ENCODE measurements around the gene LDAF1. TPM values are rescaled to one million over a fixed set of nuclear protein-coding genes. Genes with fewer than 3 reads are reported as not detected.

The LDAF1 gene
- total RNA-seq, 1 experiment from 2014 or later: 18.7 TPM

GRCh38 chr16:21197621-21198020 is 39.1 kb downstream of the LDAF1 start:
- Histone ChIP-seq H3K27ac (ENCODE audit: insufficient read length, low read depth, low read length) (no peak overlapping the region), H3K79me2 (ENCODE audit: insufficient read depth, low read length) (no peaks in the 10 kb centered on the region), H2AFZ (ENCODE audit: low read length) (no peak overlapping the region), H3K14ac (ENCODE audit: insufficient read depth, low read length) (no peak overlapping the region), H3T11ph (ENCODE audit: low read length) (no peak overlapping the region), H3K9me3 (ENCODE audit: control insufficient read depth, low read depth, low read length) (no peaks in the 10 kb centered on the region), H3K4me1 (ENCODE audit: insufficient read depth, low read length) (no peaks in the 10 kb centered on the region), H2BK15ac (ENCODE audit: low read depth, low read length) (no peak overlapping the region), H2AK5ac (ENCODE audit: insufficient read length, low read length) (no peak overlapping the region), H2BK5ac (ENCODE audit: insufficient read length, low read length) (no peak overlapping the region), H2BK120ac (ENCODE audit: low read depth, low read length, poor library complexity, severe bottlenecking) (no peak overlapping the region), H3K27me3 (ENCODE audit: insufficient read depth, low read length) (no peaks in the 10 kb centered on the region), H4K20me1 (ENCODE audit: control insufficient read depth, insufficient read depth, insufficient read length) (no peaks in the 10 kb centered on the region), H3K23ac (ENCODE audit: insufficient read length, low read depth, low read length) (no peak overlapping the region), H4K91ac (ENCODE audit: insufficient read length, low read depth, low read length) (no peak overlapping the region), H3K4me2 (ENCODE audit: insufficient read depth, insufficient read length, low read length) (no peak overlapping the region), H3K79me1 (ENCODE audit: insufficient read depth, low read depth, low read length, poor library complexity, severe bottlenecking) (no peaks in the 10 kb centered on the region), H3K23me2 (ENCODE audit: insufficient read length, low read depth, low read length, poor library complexity, severe bottlenecking) (no peaks in the 10 kb centered on the region), H3K56ac (ENCODE audit: insufficient read length, low read depth, low read length) (no peak overlapping the region), H4K8ac (replicated peaks; ENCODE audit: insufficient read length, low read depth, low read length) (no peak overlapping the region), H2BK12ac (ENCODE audit: insufficient read length, low read depth, low read length) (no peak overlapping the region), H3K4ac (ENCODE audit: low read depth, low read length) (no peak overlapping the region), H3K18ac (ENCODE audit: insufficient read length, low read depth, low read length) (no peak overlapping the region), H3K9ac (ENCODE audit: extremely low read depth, insufficient read length, low read length) (no peak overlapping the region), H2BK20ac (ENCODE audit: low read depth, low read length, poor library complexity, severe bottlenecking) (no peak overlapping the region), H4K5ac (ENCODE audit: insufficient read length, low read depth, low read length) (no peak overlapping the region)
- Mint-ChIP-seq H3K27me3 (ENCODE audit: low read depth) (peaks cover 3% of the 10 kb centered on the region), H3K36me3 (ENCODE audit: insufficient read depth in 1 of 3, low read depth in 3 of 3) (no peaks in the 10 kb centered on the region), H3K4me1 (peaks cover 0 to 3% of the 10 kb centered on the region in 2 experiments; a peak in 1 of 4 replicates), H3K27ac (no peak overlapping the region), H3K4me3 (no peak overlapping the region), H3K9me3 (no peaks in the 10 kb centered on the region)
- TF ChIP-seq, protein P1, sequence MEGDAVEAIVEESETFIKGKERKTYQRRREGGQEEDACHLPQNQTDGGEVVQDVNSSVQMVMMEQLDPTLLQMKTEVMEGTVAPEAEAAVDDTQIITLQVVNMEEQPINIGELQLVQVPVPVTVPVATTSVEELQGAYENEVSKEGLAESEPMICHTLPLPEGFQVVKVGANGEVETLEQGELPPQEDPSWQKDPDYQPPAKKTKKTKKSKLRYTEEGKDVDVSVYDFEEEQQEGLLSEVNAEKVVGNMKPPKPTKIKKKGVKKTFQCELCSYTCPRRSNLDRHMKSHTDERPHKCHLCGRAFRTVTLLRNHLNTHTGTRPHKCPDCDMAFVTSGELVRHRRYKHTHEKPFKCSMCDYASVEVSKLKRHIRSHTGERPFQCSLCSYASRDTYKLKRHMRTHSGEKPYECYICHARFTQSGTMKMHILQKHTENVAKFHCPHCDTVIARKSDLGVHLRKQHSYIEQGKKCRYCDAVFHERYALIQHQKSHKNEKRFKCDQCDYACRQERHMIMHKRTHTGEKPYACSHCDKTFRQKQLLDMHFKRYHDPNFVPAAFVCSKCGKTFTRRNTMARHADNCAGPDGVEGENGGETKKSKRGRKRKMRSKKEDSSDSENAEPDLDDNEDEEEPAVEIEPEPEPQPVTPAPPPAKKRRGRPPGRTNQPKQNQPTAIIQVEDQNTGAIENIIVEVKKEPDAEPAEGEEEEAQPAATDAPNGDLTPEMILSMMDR (conservative IDR thresholded peaks at IDR 0.05): no peak
- WGBS (ENCODE audit: extremely low coverage, insufficient read length, low lambda C conversion rate): no CpG with 5 or more reads among the region's 3 CpGs
- no peak for DNase-seq
